GM12878 (cell line): ENCODE results near the gene PCLAF. TPM values are rescaled to one million over a fixed set of nuclear protein-coding genes. Genes with fewer than 3 reads are reported as not detected.
A peak's percentile ranks its signal among the peaks of the same experiment; 100 is the strongest.

ENCODE experiments used
- CHD4 ChIP-seq: fragments of 200-600 bp; sonication (generic); IDR thresholded peaks from 2 replicates; pipeline ENCODE4 v1.6.1; 2016; ENCODE audit warnings: mild to moderate bottlenecking
- CREM ChIP-seq: IDR thresholded peaks from 2 replicates; pipeline ENCODE4 v1.6.1; 2014; ENCODE audit warnings: antibody characterized with exemption, low read depth
- DPF2 ChIP-seq: fragments of 450-650 bp; IDR thresholded peaks from 2 replicates; pipeline ENCODE4 v1.6.1; 2017; ENCODE audit warnings: mild to moderate bottlenecking
- E2F4 ChIP-seq: IDR thresholded peaks from 2 replicates; pipeline ENCODE4 v1.6.1; 2012; ENCODE audit warnings: low read depth, low read length, improper control_type of control experiment
- FOXM1 ChIP-seq: IDR thresholded peaks from 2 replicates; pipeline ENCODE4 v1.6.1; 2012; ENCODE audit warnings: low read depth, mild to moderate bottlenecking, inconsistent platforms, low read length, moderate library complexity
- GABPA ChIP-seq: IDR thresholded peaks from 2 replicates; pipeline ENCODE4 v1.6.1; 2014; ENCODE audit warnings: antibody characterized with exemption, low read depth, mild to moderate bottlenecking, inconsistent platforms
- HDAC2 ChIP-seq: fragments of 200-600 bp; sonication (generic); IDR thresholded peaks from 2 replicates; pipeline ENCODE4 v1.6.1; 2017
- IKZF1 ChIP-seq: fragments of 450-650 bp; conservative IDR thresholded peaks from 2 replicates; pipeline ENCODE4 v1.6.1; 2017; ENCODE audit warnings: antibody characterized with exemption, mild to moderate bottlenecking
- MYC ChIP-seq: IDR thresholded peaks from 2 replicates; pipeline ENCODE4 v1.6.1; 2011; ENCODE audit warnings: mild to moderate bottlenecking, low read length, moderate library complexity, inconsistent platforms; ENCODE audit not compliant: insufficient read depth, insufficient replicate concordance, insufficient read length, severe bottlenecking
- NFYA ChIP-seq: IDR thresholded peaks from 2 replicates; pipeline ENCODE4 v1.6.1; 2011; ENCODE audit warnings: low read depth, mild to moderate bottlenecking, low read length, improper control_type of control experiment, borderline replicate concordance
- POLR2AphosphoS2 ChIP-seq: IDR thresholded peaks from 2 replicates; pipeline ENCODE4 v1.6.1; 2011; ENCODE audit warnings: low read depth, mild to moderate bottlenecking, low read length, improper control_type of control experiment, moderate library complexity
- POLR2AphosphoS5 ChIP-seq: IDR thresholded peaks from 2 replicates; pipeline ENCODE4 v1.6.1; 2011; ENCODE audit warnings: mild to moderate bottlenecking, low read length, inconsistent platforms
- SPI1 ChIP-seq: IDR thresholded peaks from 2 replicates; pipeline ENCODE4 v1.6.1; 2011; ENCODE audit warnings: low read depth, mild to moderate bottlenecking, low read length, moderate library complexity, borderline replicate concordance; ENCODE audit not compliant: insufficient read depth
- polyA plus RNA-seq, 11 experiments: library from polyadenylated mRNA; depleted of rRNA in 4 of 11; unstranded in 6 of 11; stranded (reverse) in 5 of 11; fragments of >200 nt; fragmentation: Nextera tagmentation in 4 of 11; fragmentation: Illumina TruSeq in 1 of 11; extraction: Ambion mirVana in 4 of 11; extraction: Trizol in 1 of 11; gene quantifications; 1 replicate in 1 of 11; 2 replicates in 10 of 11; pipeline versions ENCODE4 v1.2.1 to v1.2.3, GENCODE V29; 2011 to 2016; ENCODE audit warnings: inconsistent platforms in 2 of 11, missing spikeins in 2 of 11, low read depth in 1 of 11
- total RNA-seq, 4 experiments: library from RNA; depleted of rRNA in 3 of 4; stranded (reverse); fragments of >200 nt in 3 of 4; fragmentation: Illumina TruSeq in 1 of 4; extraction: Trizol in 1 of 4; gene quantifications; 2 replicates each; pipeline versions ENCODE4 v1.2.1 to v1.2.3, GENCODE V29; 2013 to 2021

Gene PCLAF
- total and polyA plus RNA-seq, 10 of the 15 experiments (the other 5 are each of a cell fraction or from before 2014, with no cell fraction given), result 79.0 to 627 (median 343) TPM

GRCh38 chr15:64381000-64381751 is at the start of gene PCLAF (continued):
- TF ChIP-seq SPI1 (0 out of 2 replicates have a peak, but pooled peaks have one; percentile 27), GABPA (no peak), DPF2 (peak; percentile 67), FOXM1 (0 out of 2 replicates have a peak, but pooled peaks have one; percentile 33), POLR2AphosphoS5 (peak; percentile 86), E2F4 (peak; percentile 98), MYC (no peak), POLR2AphosphoS2 (no peak), IKZF1 (0 out of 2 replicates have a peak, but pooled peaks have one; percentile 39), HDAC2 (no peak), CHD4 (no peak), NFYA (peak; percentile 83), CREM (peak; percentile 74)
